HG03575 (cell line): ENCODE measurements around the gene DHX36.

Experiments
- ATAC-seq: cut with Tn5 transposase; IDR thresholded peaks from one replicate; pipeline ENCODE4 v1.9.1; 2021; ENCODE audit not compliant: unreplicated experiment, insufficient number of reproducible peaks, low FRiP score; ENCODE audit errors: extremely low read depth

Gene DHX36

DNA sequence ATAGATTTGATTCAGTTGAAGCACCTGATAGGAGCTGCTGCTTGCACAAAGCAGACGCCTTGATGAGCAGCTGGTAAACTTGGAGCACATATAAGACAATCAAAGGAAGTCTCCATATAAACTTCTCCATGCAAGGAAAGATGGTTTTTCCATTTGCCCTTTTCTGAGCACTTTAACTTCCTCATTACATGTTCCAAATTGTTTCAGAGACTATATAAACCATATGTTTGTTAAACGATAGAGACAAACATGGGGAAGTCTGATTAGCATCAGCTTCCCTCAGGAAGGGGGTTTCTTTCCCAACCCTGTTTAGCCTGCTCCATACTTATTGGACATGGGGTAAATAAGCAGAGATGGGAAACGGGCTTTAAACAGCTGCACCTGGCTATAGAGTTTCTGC, 88.0 kb downstream of the DHX36 start:
- no peak for ATAC-seq

GRCh38 chr3:154235330-154235729, 89.0 kb downstream of the DHX36 start:
- no peak for ATAC-seq

- no peak for ATAC-seq
Measured at GRCh38 chr3:154229217-154229590, 95.1 kb downstream of the DHX36 start.

GRCh38 chr3:154228561-154229216, 95.6 kb downstream of the DHX36 start:
- ATAC-seq, result no peak

DNA sequence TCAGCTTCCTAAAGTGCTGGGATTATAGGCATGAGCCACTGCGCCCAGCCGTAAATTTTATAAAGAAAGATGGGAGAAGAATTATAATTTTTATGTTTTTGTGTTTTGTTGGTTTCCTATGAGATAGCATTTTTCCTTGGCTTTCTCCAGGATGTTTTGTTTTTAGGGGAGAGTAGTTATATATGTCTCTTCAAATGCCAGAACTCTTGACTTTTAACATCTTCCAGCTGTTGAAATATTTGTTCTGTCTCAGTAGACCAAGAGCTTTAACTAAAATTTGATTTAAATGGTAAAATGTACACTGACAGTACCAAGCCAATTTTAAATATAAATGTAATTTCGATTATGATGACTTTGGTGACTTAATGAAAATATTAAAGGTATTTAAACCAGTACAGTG, 96.8 kb downstream of the DHX36 start:
- ATAC-seq, result no peak

GRCh38 chr3:154225536-154225935, 98.8 kb downstream of the DHX36 start:
- ATAC-seq, result no peak

GRCh38 chr3:154224866-154225265, 99.4 kb downstream of the DHX36 start:
- ATAC-seq, result no peak

- no peak for ATAC-seq
Measured at GRCh38 chr3:154224366-154224765, 99.9 kb downstream of the DHX36 start.

DNA sequence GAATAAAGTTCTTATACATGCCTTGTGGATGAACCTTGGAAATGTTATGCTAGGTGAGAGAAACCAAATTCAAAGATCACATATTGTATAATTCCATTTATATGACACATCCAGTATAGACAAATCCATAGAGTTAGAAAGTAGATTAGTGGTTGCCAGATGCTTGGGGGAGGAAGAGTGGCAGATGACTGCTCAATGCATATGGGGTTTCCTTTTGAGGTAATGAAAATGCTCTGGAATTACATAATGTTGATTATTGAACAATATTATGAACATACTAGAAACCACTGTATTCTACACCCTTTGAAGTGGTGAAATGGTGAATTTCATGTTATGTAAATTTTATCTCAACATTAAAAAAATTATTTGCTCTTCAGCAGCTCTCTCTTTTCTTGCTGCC, 100.8 kb downstream of the DHX36 start:
- ATAC-seq, result no peak
